ENCODE results near the gene SUCO. TPM values are rescaled to one million over a fixed set of nuclear protein-coding genes. Genes with fewer than 3 reads are reported as not detected.

Gene SUCO
- total and polyA plus RNA-seq, 2 of the 13 experiments (the other 11 are each of a cell fraction or from before 2014, with no cell fraction given) = 12.6 to 25.5 TPM

DNA sequence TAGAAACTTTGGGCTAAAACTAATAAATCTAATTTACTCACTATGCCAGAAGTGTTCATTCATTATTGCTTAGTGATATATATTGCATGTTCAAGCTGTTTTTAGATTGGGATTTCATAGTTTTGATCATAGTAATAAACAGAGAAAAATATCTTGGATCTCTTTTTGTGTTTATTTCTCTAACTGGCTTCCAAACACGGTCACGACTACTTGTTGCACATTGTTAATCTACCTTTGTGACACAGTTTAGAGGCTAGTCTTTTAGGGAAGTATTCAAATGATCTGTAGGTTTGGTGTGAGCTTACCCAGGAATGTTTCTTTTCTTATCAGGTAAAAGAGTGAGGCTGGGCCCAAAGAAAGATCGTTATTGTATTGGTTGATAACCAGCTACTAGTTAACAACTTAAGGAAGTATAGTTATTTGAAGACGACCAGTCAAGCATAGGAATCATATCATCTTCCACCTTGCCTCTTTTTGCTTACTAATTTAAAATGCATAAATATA lies 75.2 kb downstream of the SUCO start:
- BruUV-seq (replicated peaks) = no TSS peak
- Histone ChIP-seq H3K79me2 (ENCODE audit: insufficient read depth, low read length) (no peaks in the 10 kb centered on the region), H3K27me3 (ENCODE audit: control insufficient read depth in 1 of 2, insufficient read depth in 2 of 2, low read length in 2 of 2) (no peaks in the 10 kb centered on the region; a peak in 1 of 5 replicates), H3K4me3 (replicated peaks in 1 of 3; ENCODE audit: insufficient read depth in 1 of 3, low read depth in 2 of 3, low read length in 3 of 3) (no peak overlapping the region), H2AFZ (ENCODE audit: low read length) (no peak overlapping the region), H3K9ac (ENCODE audit: insufficient read depth, low read depth, low read length) (no peak overlapping the region), H3K9me3 (ENCODE audit: low read length) (no peaks in the 10 kb centered on the region), H3K27ac (ENCODE audit: extremely low read length, insufficient read depth, low read length) (no peak overlapping the region), H3K36me3 (replicated peaks in 1 of 2; ENCODE audit: control insufficient read depth in 1 of 2, insufficient read depth in 2 of 2, low read length in 2 of 2) (peaks cover 7 to 21% of the 10 kb centered on the region in 2 experiments), H3K4me1 (ENCODE audit: insufficient read depth, low read length) (peaks cover 10% of the 10 kb centered on the region), H4K20me1 (ENCODE audit: insufficient read depth, low read length) (peaks cover 2% of the 10 kb centered on the region; the same call in 1 of the 2 replicates), H3K4me2 (ENCODE audit: low read depth, low read length) (no peak overlapping the region)
- ChIA-PET POLR2A (no interaction called here), CTCF (ENCODE audit: low intra/inter-chr PET ratio, low total read pairs) (no interaction called here)
- DNase-seq (ENCODE audit: low spot score) (no peak), ATAC-seq (no peak), FAIRE-seq (no peak)
- WGBS (ENCODE audit: low lambda C conversion rate) = 91% methylated on average over 4 of the region's 4 CpGs
- intact Hi-C loops (cut with micrococcal nuclease; ENCODE audit: unreplicated experiment) = loop anchor here (2.0 kb wide), 1 partner anchor 157 kb away; no protein-coding TSS in a partner anchor
- in situ Hi-C loops (cut with HindIII; ENCODE audit: extremely low pct_ligation_motif_present, low pct_unique_long_range_greater_than_20kb) = no loop called here
- no peak for TF ChIP-seq POLR2A (IDR thresholded peaks at IDR 0.05; ENCODE audit: insufficient read depth in 1 of 2, low read depth in 2 of 2, low read length in 2 of 2)
- TF ChIP-seq POGZ (CRISPR knock-in tag; IDR thresholded peaks at IDR 0.05) = no peak
- no peak for TF ChIP-seq POLR2AphosphoS5 (IDR thresholded peaks at IDR 0.05; ENCODE audit: low read depth, low read length)
- TF ChIP-seq, protein P1, sequence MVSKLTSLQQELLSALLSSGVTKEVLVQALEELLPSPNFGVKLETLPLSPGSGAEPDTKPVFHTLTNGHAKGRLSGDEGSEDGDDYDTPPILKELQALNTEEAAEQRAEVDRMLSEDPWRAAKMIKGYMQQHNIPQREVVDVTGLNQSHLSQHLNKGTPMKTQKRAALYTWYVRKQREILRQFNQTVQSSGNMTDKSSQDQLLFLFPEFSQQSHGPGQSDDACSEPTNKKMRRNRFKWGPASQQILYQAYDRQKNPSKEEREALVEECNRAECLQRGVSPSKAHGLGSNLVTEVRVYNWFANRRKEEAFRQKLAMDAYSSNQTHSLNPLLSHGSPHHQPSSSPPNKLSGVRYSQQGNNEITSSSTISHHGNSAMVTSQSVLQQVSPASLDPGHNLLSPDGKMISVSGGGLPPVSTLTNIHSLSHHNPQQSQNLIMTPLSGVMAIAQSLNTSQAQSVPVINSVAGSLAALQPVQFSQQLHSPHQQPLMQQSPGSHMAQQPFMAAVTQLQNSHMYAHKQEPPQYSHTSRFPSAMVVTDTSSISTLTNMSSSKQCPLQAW (CRISPR knock-in tag; IDR thresholded peaks at IDR 0.05) = no peak
- TF ChIP-seq ZKSCAN1 (IDR thresholded peaks at IDR 0.05; ENCODE audit: low read length) = no peak
- TF ChIP-seq EZH2 (conservative IDR thresholded peaks at IDR 0.05; ENCODE audit: low read depth, low read length) = no peak

DNA sequence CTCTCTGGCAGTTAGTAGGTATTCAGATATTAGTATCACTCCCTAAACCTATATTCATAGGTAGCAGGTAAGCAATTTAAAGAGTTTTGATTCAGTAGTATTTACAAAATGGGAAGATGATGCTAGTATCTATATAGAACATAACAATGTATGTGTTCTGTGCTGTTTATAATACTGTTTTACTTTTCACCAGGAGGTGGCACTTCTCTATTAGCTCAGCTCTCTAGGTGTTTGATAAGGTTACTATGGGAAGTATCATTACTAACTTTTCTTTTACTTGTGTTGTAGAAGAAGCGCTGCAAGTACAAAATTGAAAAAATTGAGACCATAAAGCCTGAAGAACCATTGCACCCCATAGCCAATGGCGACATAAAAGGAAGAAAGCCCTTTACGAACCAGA lies 76.6 kb downstream of the SUCO start:
- H3K9me3 ChIP-seq (ENCODE audit: low read length) = no peaks in the 10 kb centered on the region
- no peaks in the 10 kb centered on the region for H3K79me2 ChIP-seq (ENCODE audit: insufficient read depth, low read length)
- H3K4me1 ChIP-seq (ENCODE audit: insufficient read depth, low read length) = peaks cover 18% of the 10 kb centered on the region
- peaks cover 2% of the 10 kb centered on the region; the same call in 1 of the 2 replicates for H4K20me1 ChIP-seq (ENCODE audit: insufficient read depth, low read length)
- H2AFZ ChIP-seq (ENCODE audit: low read length) = no peak overlapping the region
- TF ChIP-seq ZNF841 (CRISPR knock-in tag; IDR thresholded peaks at IDR 0.05; ENCODE audit: borderline replicate concordance) (no peak), ZMAT3 (CRISPR knock-in tag; conservative IDR thresholded peaks at IDR 0.05) (no peak), STAG1 (CRISPR knock-in tag; IDR thresholded peaks at IDR 0.05) (peak; percentile 31), ZFP36 (IDR thresholded peaks at IDR 0.05; ENCODE audit: borderline replicate concordance, low read depth, low read length, partially characterized antibody) (no peak), SALL2 (CRISPR knock-in tag; IDR thresholded peaks at IDR 0.05) (no peak), ZNF660 (CRISPR knock-in tag; IDR thresholded peaks at IDR 0.05; ENCODE audit: borderline replicate concordance, low read depth) (no peak)
- TF ChIP-seq, protein P2, sequence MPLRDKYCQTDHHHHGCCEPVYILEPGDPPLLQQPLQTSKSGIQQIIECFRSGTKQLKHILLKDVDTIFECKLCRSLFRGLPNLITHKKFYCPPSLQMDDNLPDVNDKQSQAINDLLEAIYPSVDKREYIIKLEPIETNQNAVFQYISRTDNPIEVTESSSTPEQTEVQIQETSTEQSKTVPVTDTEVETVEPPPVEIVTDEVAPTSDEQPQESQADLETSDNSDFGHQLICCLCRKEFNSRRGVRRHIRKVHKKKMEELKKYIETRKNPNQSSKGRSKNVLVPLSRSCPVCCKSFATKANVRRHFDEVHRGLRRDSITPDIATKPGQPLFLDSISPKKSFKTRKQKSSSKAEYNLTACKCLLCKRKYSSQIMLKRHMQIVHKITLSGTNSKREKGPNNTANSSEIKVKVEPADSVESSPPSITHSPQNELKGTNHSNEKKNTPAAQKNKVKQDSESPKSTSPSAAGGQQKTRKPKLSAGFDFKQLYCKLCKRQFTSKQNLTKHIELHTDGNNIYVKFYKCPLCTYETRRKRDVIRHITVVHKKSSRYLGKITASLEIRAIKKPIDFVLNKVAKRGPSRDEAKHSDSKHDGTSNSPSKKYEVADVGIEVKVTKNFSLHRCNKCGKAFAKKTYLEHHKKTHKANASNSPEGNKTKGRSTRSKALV (CRISPR knock-in tag; IDR thresholded peaks at IDR 0.05) = no peak
- peaks cover 6 to 15% of the 10 kb centered on the region in 2 experiments for H3K36me3 ChIP-seq (replicated peaks in 1 of 2; ENCODE audit: control insufficient read depth in 1 of 2, insufficient read depth in 2 of 2, low read length in 2 of 2)
- peak; percentile 6 for DNase-seq (ENCODE audit: low spot score)
- POLR2A ChIA-PET = no interaction called here
- no peaks in the 10 kb centered on the region; a peak in 1 of 5 replicates for H3K27me3 ChIP-seq (ENCODE audit: control insufficient read depth in 1 of 2, insufficient read depth in 2 of 2, low read length in 2 of 2)
- H3K4me2 ChIP-seq (ENCODE audit: low read depth, low read length) = no peak overlapping the region
- no peak overlapping the region for H3K9ac ChIP-seq (ENCODE audit: insufficient read depth, low read depth, low read length)
- intact Hi-C loops (cut with micrococcal nuclease; ENCODE audit: unreplicated experiment) = loop anchor here (1.0 to 2.0 kb wide), 2 partner anchors 110 to 159 kb away; no protein-coding TSS in a partner anchor
- no peak overlapping the region for H3K4me3 ChIP-seq (replicated peaks in 1 of 3; ENCODE audit: insufficient read depth in 1 of 3, low read depth in 2 of 3, low read length in 3 of 3)
- H3K27ac ChIP-seq (ENCODE audit: extremely low read length, insufficient read depth, low read length) = no peak overlapping the region
- ATAC-seq = peak; percentile 66; the same call in 2 of the 3 replicates
- WGBS (ENCODE audit: low lambda C conversion rate) = 94% methylated on average over 3 of the region's 3 CpGs
- CTCF ChIA-PET (ENCODE audit: low intra/inter-chr PET ratio, low total read pairs) = interaction anchor here (1.1 to 1.9 kb wide), 2 partner anchors 110 to 118 kb away, joined by 5 to 9 read pairs; no protein-coding TSS in a partner anchor
- no TSS peak for BruUV-seq (replicated peaks)
- peak; percentile 36 for FAIRE-seq
- in situ Hi-C loops (cut with HindIII; ENCODE audit: extremely low pct_ligation_motif_present, low pct_unique_long_range_greater_than_20kb) = no loop called here

Measured in HepG2 (cell line).